Mucosa of descending colon (tissue), 3 donors: ENCODE results near the gene TXNDC15. TPM values are rescaled to one million over a fixed set of nuclear protein-coding genes. Genes with fewer than 3 reads are reported as not detected.
A peak's percentile ranks its signal among the peaks of the same experiment; 100 is the strongest.
"Not testable (repeated sequence)": the region's sequence is repeated elsewhere in the genome, so short reads cannot be mapped to it uniquely, and the experiment has no call there.

Experiments
- ATAC-seq: fragments of 200-7000 bp; cut with Tn5 transposase; one replicate; pipeline ENCODE4 v1.9.1; 2020; ENCODE audit warnings: mild to moderate bottlenecking, moderate library complexity
- DNase-seq, 3 donors: peaks; one replicate each; pipeline ENCODE4 v3.0.0-alpha.2; 2020
- H3K36me3 ChIP-seq: fragments of 200-600 bp; one replicate; pipeline ENCODE4 v1.8.0; 2021; ENCODE audit warnings: low read depth, mild to moderate bottlenecking
- H3K4me1 ChIP-seq: fragments of 200-600 bp; one replicate; pipeline ENCODE4 v1.8.0; 2021; ENCODE audit warnings: low read depth, mild to moderate bottlenecking
- H3K4me3 ChIP-seq: fragments of 200-600 bp; one replicate; pipeline ENCODE4 v1.8.0; 2021; ENCODE audit warnings: mild to moderate bottlenecking
- H3K9me3 ChIP-seq: fragments of 200-600 bp; one replicate; pipeline ENCODE4 v1.8.0; 2021; ENCODE audit warnings: mild to moderate bottlenecking
- intact Hi-C, 2 donors: fragments of 100-400 bp; cut with DNase I in 1 of 2; cut with micrococcal nuclease in 1 of 2; formaldehyde crosslinking; loops; one replicate each; pipeline versions ENCODE4 v1.11.0 to v1.11.1; 2022; cut with DNase I, micrococcal nuclease
- total RNA-seq, 3 donors: library from RNA; stranded (reverse); fragmentation: NEBNext Ultra II Directional in 2 of 3; extraction: Animal tissue kit (Norgen Biotek cat#: 25700) in 2 of 3; gene quantifications; one replicate each; pipeline versions ENCODE4 v1.2.1 to v1.2.4, GENCODE V29; 2021 to 2023
- TF ChIP-seq, protein P1 (sequence below): fragments of 200-600 bp; IDR thresholded peaks from one replicate; pipeline ENCODE4 v1.8.0; 2022; ENCODE audit warnings: antibody characterized with exemption, mild to moderate bottlenecking
- donor health status: DM: no; HTN: no; CAD: no; lungs with moderate emphysema.
- donor health status: DM: no; HTN: no; CAD: no.
- donor health status: DM: no; HTN: yes; CAD: no.

TXNDC15 gene
- total RNA-seq, 3 donors from 2014 or later = 20.7 to 45.4 (median 32.8) TPM

GRCh38 chr5:134874831-134875655, 872 bp downstream of the TXNDC15 start:
- H3K4me3 ChIP-seq = peak overlapping the region; percentile 94
- TF ChIP-seq, protein P1, sequence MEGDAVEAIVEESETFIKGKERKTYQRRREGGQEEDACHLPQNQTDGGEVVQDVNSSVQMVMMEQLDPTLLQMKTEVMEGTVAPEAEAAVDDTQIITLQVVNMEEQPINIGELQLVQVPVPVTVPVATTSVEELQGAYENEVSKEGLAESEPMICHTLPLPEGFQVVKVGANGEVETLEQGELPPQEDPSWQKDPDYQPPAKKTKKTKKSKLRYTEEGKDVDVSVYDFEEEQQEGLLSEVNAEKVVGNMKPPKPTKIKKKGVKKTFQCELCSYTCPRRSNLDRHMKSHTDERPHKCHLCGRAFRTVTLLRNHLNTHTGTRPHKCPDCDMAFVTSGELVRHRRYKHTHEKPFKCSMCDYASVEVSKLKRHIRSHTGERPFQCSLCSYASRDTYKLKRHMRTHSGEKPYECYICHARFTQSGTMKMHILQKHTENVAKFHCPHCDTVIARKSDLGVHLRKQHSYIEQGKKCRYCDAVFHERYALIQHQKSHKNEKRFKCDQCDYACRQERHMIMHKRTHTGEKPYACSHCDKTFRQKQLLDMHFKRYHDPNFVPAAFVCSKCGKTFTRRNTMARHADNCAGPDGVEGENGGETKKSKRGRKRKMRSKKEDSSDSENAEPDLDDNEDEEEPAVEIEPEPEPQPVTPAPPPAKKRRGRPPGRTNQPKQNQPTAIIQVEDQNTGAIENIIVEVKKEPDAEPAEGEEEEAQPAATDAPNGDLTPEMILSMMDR = no peak
- H3K36me3 ChIP-seq = no peaks in the 10 kb centered on the region
- peaks cover 15% of the 10 kb centered on the region for H3K4me1 ChIP-seq
- intact Hi-C loops = no loop called here
- DNase-seq (peak; percentile 54 to 69 (median 64)), ATAC-seq (peak; percentile 52)
- H3K9me3 ChIP-seq = no peaks in the 10 kb centered on the region

DNA sequence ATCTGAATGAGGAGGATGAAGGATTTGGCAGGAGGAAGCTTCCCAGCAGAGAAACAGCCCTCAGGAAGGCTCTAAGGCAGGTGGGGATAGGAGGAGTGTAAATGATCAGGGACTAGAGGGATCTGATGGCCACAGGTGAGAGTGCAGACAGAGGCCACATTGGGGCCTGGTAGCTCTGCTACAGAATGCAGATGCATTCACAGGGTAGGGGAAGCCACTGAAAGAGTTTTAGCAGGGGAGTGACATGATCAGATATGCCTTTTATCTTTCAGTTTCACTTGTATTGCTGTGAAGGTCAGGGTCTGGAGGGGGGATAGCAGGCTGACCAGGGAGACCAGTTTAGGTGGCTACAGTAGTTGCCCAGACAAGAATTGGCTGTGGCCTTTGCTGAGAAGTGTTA, 3.0 kb downstream of the TXNDC15 start:
- Histone ChIP-seq H3K9me3 (no peaks in the 10 kb centered on the region), H3K36me3 (no peaks in the 10 kb centered on the region), H3K4me3 (no peak overlapping the region), H3K4me1 (peaks cover 15% of the 10 kb centered on the region)
- DNase-seq (no peak), ATAC-seq (no peak)
- intact Hi-C loops = no loop called here
- TF ChIP-seq, protein P1 = no peak

- Histone ChIP-seq H3K4me1 (peaks cover 15% of the 10 kb centered on the region), H3K9me3 (no peaks in the 10 kb centered on the region), H3K4me3 (no peak overlapping the region), H3K36me3 (no peaks in the 10 kb centered on the region)
- intact Hi-C loops = no loop called here
- ATAC-seq (no peak), DNase-seq (peak in 1 of 3 donors; percentile 41)
- TF ChIP-seq, protein P1 = no peak
Observed at GRCh38 chr5:134878403-134878802, 4.2 kb downstream of the TXNDC15 start.

DNA sequence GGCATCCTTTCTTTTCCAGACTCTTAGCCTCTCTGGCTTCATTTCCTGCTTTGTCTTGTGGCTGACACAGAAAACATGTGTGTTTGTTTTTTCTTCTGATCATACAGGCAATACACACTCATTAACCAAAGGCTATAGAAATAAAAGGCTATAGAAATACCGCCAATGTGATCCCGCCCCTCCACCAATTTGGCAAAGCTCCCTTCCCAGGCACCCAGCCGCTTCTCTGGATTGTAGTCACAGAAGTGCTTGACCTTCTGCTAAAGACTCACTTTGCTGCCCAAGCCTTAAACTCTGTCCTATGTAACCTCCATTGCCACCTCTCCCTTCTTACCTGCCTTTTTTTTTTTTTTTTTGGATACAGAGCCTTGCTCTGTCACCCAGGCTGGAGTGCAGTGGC, 5.3 kb downstream of the TXNDC15 start:
- Histone ChIP-seq H3K36me3 (no peaks in the 10 kb centered on the region), H3K9me3 (no peaks in the 10 kb centered on the region), H3K4me3 (no peak overlapping the region), H3K4me1 (peaks cover 15% of the 10 kb centered on the region)
- intact Hi-C loops = no loop called here
- TF ChIP-seq, protein P1 = no peak
- DNase-seq (peak in 1 of 3 donors; percentile 36), ATAC-seq (peak; percentile 11)

- H3K36me3 ChIP-seq, intact Hi-C loops, DNase-seq, H3K4me1 ChIP-seq, H3K4me3 ChIP-seq, ATAC-seq, H3K9me3 ChIP-seq: not testable (repeated sequence)
Observed at GRCh38 chr5:134880937-134881336, 6.8 kb downstream of the TXNDC15 start.

- H3K4me1 ChIP-seq, intact Hi-C loops, H3K9me3 ChIP-seq, DNase-seq, H3K4me3 ChIP-seq, ATAC-seq, H3K36me3 ChIP-seq: not testable (repeated sequence)
Observed at GRCh38 chr5:134881711-134882110, 7.5 kb downstream of the TXNDC15 start.
